Astrocyte (in vitro differentiated cells and primary cell): ENCODE results near the gene PTPRD.

Experiments used
- EZH2 ChIP-seq: IDR thresholded peaks from 2 replicates; pipeline ENCODE4 v1.6.1; 2012; ENCODE audit warnings: mild to moderate bottlenecking, low read length, inconsistent platforms; ENCODE audit not compliant: insufficient read depth
- TF ChIP-seq, protein P1 (sequence below): IDR thresholded peaks from 2 replicates; pipeline ENCODE4 v1.5.1; 2011; ENCODE audit warnings: low read depth, mild to moderate bottlenecking, inconsistent platforms, low read length, moderate library complexity; ENCODE audit not compliant: insufficient read depth

GRCh38 chr9:8823131-8823895, 1789.5 kb downstream of the PTPRD start:
- TF ChIP-seq, protein P1, sequence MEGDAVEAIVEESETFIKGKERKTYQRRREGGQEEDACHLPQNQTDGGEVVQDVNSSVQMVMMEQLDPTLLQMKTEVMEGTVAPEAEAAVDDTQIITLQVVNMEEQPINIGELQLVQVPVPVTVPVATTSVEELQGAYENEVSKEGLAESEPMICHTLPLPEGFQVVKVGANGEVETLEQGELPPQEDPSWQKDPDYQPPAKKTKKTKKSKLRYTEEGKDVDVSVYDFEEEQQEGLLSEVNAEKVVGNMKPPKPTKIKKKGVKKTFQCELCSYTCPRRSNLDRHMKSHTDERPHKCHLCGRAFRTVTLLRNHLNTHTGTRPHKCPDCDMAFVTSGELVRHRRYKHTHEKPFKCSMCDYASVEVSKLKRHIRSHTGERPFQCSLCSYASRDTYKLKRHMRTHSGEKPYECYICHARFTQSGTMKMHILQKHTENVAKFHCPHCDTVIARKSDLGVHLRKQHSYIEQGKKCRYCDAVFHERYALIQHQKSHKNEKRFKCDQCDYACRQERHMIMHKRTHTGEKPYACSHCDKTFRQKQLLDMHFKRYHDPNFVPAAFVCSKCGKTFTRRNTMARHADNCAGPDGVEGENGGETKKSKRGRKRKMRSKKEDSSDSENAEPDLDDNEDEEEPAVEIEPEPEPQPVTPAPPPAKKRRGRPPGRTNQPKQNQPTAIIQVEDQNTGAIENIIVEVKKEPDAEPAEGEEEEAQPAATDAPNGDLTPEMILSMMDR: no peak
- no peak for TF ChIP-seq EZH2
